HEK293 (cell line): ENCODE results near the gene CALHM4.

Source experiments
- BCL11A ChIP-seq: fragments of 450-650 bp; formaldehyde crosslinking; IDR thresholded peaks from 2 replicates; pipeline ENCODE4 v1.5.1; 2016; ENCODE audit warnings: low read depth, missing biosample characterization, missing genetic modification characterization
- FEZF1 ChIP-seq: fragments of 450-650 bp; formaldehyde crosslinking; IDR thresholded peaks from 2 replicates; pipeline ENCODE4 v1.5.1; 2016; ENCODE audit warnings: missing biosample characterization, missing genetic modification characterization
- IKZF3 ChIP-seq: fragments of 450-650 bp; IDR thresholded peaks from 2 replicates; pipeline ENCODE4 v1.5.0; 2018; ENCODE audit warnings: missing biosample characterization, mild to moderate bottlenecking, missing genetic modification characterization, moderate library complexity
- YY1 ChIP-seq: fragments of 450-650 bp; formaldehyde crosslinking; IDR thresholded peaks from 2 replicates; pipeline ENCODE4 v1.5.1; 2018; ENCODE audit warnings: missing biosample characterization, missing genetic modification characterization
- ZBTB1 ChIP-seq: fragments of 450-650 bp; formaldehyde crosslinking; IDR thresholded peaks from 2 replicates; pipeline ENCODE4 v1.5.1; 2016; ENCODE audit warnings: missing biosample characterization, missing genetic modification characterization
- ZBTB7A ChIP-seq: fragments of 450-650 bp; formaldehyde crosslinking; IDR thresholded peaks from 2 replicates; pipeline ENCODE4 v1.5.1; 2016; ENCODE audit warnings: low read depth, missing biosample characterization, missing genetic modification characterization
- ZIC2 ChIP-seq: fragments of 450-650 bp; formaldehyde crosslinking; IDR thresholded peaks from 2 replicates; pipeline ENCODE4 v1.5.1; 2016; ENCODE audit warnings: missing biosample characterization, missing genetic modification characterization
- ZNF10 ChIP-seq: fragments of 450-650 bp; formaldehyde crosslinking; IDR thresholded peaks from 2 replicates; pipeline ENCODE4 v1.5.1; 2017; ENCODE audit warnings: missing biosample characterization, missing genetic modification characterization
- ZNF133 ChIP-seq: fragments of 450-650 bp; formaldehyde crosslinking; IDR thresholded peaks from 2 replicates; pipeline ENCODE4 v1.5.1; 2016; ENCODE audit warnings: missing biosample characterization, missing genetic modification characterization
- ZNF157 ChIP-seq: fragments of 450-650 bp; formaldehyde crosslinking; IDR thresholded peaks from 2 replicates; pipeline ENCODE4 v1.5.1; 2016; ENCODE audit warnings: missing biosample characterization, missing genetic modification characterization
- ZNF19 ChIP-seq: fragments of 450-650 bp; formaldehyde crosslinking; IDR thresholded peaks from 2 replicates; pipeline ENCODE4; 2016; ENCODE audit warnings: missing biosample characterization, missing genetic modification characterization, low read depth
- ZNF202 ChIP-seq: fragments of 450-650 bp; formaldehyde crosslinking; IDR thresholded peaks from 2 replicates; pipeline ENCODE4 v1.5.1; 2016; ENCODE audit warnings: missing biosample characterization, missing genetic modification characterization, borderline replicate concordance
- ZNF24 ChIP-seq: fragments of 450-650 bp; formaldehyde crosslinking; IDR thresholded peaks from 2 replicates; pipeline ENCODE4 v1.5.1; 2016; ENCODE audit warnings: missing biosample characterization, missing genetic modification characterization
- ZNF302 ChIP-seq: fragments of 450-650 bp; formaldehyde crosslinking; IDR thresholded peaks from 2 replicates; pipeline ENCODE4 v1.5.1; 2016; ENCODE audit warnings: missing biosample characterization, missing genetic modification characterization, low read depth
- ZNF311 ChIP-seq: fragments of 450-650 bp; formaldehyde crosslinking; IDR thresholded peaks from 2 replicates; pipeline ENCODE4 v1.5.1; 2017; ENCODE audit warnings: missing biosample characterization, missing genetic modification characterization, borderline replicate concordance
- ZNF423 ChIP-seq: fragments of 450-650 bp; formaldehyde crosslinking; IDR thresholded peaks from 2 replicates; pipeline ENCODE4 v1.5.1; 2016; ENCODE audit warnings: missing biosample characterization, missing genetic modification characterization
- ZNF501 ChIP-seq: fragments of 450-650 bp; formaldehyde crosslinking; IDR thresholded peaks from 2 replicates; pipeline ENCODE4 v1.5.1; 2016; ENCODE audit warnings: missing biosample characterization, missing genetic modification characterization
- ZNF521 ChIP-seq: fragments of 450-650 bp; formaldehyde crosslinking; IDR thresholded peaks from 2 replicates; pipeline ENCODE4 v1.5.1; 2017; ENCODE audit warnings: missing biosample characterization, mild to moderate bottlenecking, missing genetic modification characterization
- ZNF529 ChIP-seq: fragments of 450-650 bp; formaldehyde crosslinking; IDR thresholded peaks from 2 replicates; pipeline ENCODE4 v1.5.1; 2017; ENCODE audit warnings: missing genetic modification characterization, missing biosample characterization; ENCODE audit not compliant: insufficient replicate concordance
- ZNF530 ChIP-seq: fragments of 450-650 bp; formaldehyde crosslinking; IDR thresholded peaks from 2 replicates; pipeline ENCODE4 v1.5.1; 2016; ENCODE audit warnings: low read depth, missing biosample characterization, missing genetic modification characterization
- ZNF544 ChIP-seq: fragments of 450-650 bp; formaldehyde crosslinking; IDR thresholded peaks from 2 replicates; pipeline ENCODE4 v1.5.0; 2017; ENCODE audit warnings: missing biosample characterization, missing genetic modification characterization
- ZNF555 ChIP-seq: fragments of 450-650 bp; formaldehyde crosslinking; conservative IDR thresholded peaks from 2 replicates; pipeline ENCODE4 v1.5.1; 2017; ENCODE audit warnings: missing biosample characterization, mild to moderate bottlenecking, missing genetic modification characterization, inconsistent platforms
- ZNF561 ChIP-seq: fragments of 450-650 bp; IDR thresholded peaks from 2 replicates; pipeline ENCODE4 v1.5.1; 2018; ENCODE audit warnings: missing biosample characterization, missing genetic modification characterization, borderline replicate concordance
- ZNF629 ChIP-seq: fragments of 450-650 bp; formaldehyde crosslinking; IDR thresholded peaks from 2 replicates; pipeline ENCODE4 v1.5.1; 2017; ENCODE audit warnings: missing biosample characterization, missing genetic modification characterization
- ZNF654 ChIP-seq: fragments of 450-650 bp; formaldehyde crosslinking; IDR thresholded peaks from 2 replicates; pipeline ENCODE4 v1.5.1; 2016; ENCODE audit warnings: low read depth, missing biosample characterization, missing genetic modification characterization
- TF ChIP-seq, protein P1 (sequence below): fragments of 450-650 bp; formaldehyde crosslinking; IDR thresholded peaks from 2 replicates; pipeline ENCODE4 v1.5.1; 2016; ENCODE audit warnings: missing biosample characterization, missing genetic modification characterization
- TF ChIP-seq, protein P2 (sequence below): fragments of 450-650 bp; formaldehyde crosslinking; IDR thresholded peaks from 2 replicates; pipeline ENCODE4 v1.5.1; 2016; ENCODE audit warnings: missing biosample characterization, missing genetic modification characterization, borderline replicate concordance
- TF ChIP-seq, protein P3 (sequence below): fragments of 450-650 bp; formaldehyde crosslinking; IDR thresholded peaks from 2 replicates; pipeline ENCODE4 v1.5.0; 2017; ENCODE audit warnings: missing biosample characterization, missing genetic modification characterization, borderline replicate concordance
- TF ChIP-seq, protein P4 (sequence below): fragments of 450-650 bp; formaldehyde crosslinking; IDR thresholded peaks from 2 replicates; pipeline ENCODE4 v1.5.1; 2016; ENCODE audit warnings: missing biosample characterization, missing genetic modification characterization
- TF ChIP-seq, protein P5 (sequence below): fragments of 450-650 bp; formaldehyde crosslinking; IDR thresholded peaks from 2 replicates; pipeline ENCODE4 v1.5.1; 2016; ENCODE audit warnings: missing biosample characterization, missing genetic modification characterization

The CALHM4 gene

DNA sequence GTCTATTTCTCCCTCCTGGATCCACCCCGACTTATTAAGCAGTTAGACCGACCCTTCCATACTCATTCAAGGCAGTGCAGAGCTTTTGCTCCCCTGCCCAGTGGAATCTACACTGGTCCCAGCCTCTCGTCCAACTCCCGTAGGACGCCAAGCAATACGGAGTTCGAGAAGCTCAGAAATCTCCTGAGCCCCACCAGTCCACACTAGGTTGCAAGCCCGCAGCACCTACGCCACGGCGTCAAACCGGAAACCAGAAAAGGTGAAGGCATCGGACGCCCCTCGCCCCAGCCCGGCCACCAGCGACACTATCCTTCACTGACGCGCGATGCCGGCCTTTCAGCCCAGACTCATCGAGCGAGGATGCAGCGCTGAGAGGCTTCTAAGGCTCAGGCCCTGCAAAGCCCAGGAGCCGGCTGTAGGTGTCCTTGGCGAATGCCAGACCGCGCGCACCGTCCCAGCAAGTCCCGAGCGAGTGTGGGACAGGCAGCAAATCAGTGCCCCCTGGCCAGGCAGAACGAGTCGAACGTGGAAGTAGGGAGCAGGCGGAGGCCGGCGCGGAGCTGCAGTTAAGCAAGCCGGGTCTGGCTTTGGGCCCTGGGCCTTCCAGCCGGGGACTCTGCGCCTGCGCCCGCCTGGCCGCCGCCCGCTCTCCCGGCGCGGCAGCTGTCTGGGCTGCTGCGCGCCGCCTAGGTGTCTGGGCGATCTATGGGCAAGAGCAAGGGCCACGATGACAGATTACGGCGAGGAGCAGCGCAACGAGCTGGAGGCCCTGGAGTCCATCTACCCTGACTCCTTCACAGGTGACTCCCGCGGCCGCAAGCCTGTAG is 17.5 kb downstream of the CALHM4 start, which contains the start of gene RWDD1 (continued):
- TF ChIP-seq ZNF24: no peak; the same call in 1 of the 2 replicates
- TF ChIP-seq, protein P1, sequence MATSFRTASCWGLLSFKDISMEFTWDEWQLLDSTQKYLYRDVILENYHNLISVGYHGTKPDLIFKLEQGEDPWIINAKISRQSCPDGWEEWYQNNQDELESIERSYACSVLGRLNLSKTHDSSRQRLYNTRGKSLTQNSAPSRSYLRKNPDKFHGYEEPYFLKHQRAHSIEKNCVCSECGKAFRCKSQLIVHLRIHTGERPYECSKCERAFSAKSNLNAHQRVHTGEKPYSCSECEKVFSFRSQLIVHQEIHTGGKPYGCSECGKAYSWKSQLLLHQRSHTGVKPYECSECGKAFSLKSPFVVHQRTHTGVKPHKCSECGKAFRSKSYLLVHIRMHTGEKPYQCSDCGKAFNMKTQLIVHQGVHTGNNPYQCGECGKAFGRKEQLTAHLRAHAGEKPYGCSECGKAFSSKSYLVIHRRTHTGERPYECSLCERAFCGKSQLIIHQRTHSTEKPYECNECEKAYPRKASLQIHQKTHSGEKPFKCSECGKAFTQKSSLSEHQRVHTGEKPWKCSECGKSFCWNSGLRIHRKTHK (tag by site-specific recombination): no peak
- no peak for TF ChIP-seq ZNF133
- TF ChIP-seq ZBTB7A: no peak
- peak; percentile 78; the same call in 1 of the 2 replicates for TF ChIP-seq ZNF561 (tag by site-specific recombination)
- no peak for TF ChIP-seq ZNF544
- TF ChIP-seq ZNF654 (tag by site-specific recombination): no peak
- TF ChIP-seq ZNF302: no peak
- peak; percentile 84; the same call in 1 of the 2 replicates for TF ChIP-seq YY1 (tag by site-specific recombination)
- TF ChIP-seq ZNF19 (tag by site-specific recombination): no peak
- TF ChIP-seq, protein P2, sequence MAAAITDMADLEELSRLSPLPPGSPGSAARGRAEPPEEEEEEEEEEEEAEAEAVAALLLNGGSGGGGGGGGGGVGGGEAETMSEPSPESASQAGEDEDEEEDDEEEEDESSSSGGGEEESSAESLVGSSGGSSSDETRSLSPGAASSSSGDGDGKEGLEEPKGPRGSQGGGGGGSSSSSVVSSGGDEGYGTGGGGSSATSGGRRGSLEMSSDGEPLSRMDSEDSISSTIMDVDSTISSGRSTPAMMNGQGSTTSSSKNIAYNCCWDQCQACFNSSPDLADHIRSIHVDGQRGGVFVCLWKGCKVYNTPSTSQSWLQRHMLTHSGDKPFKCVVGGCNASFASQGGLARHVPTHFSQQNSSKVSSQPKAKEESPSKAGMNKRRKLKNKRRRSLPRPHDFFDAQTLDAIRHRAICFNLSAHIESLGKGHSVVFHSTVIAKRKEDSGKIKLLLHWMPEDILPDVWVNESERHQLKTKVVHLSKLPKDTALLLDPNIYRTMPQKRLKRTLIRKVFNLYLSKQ (tag by site-specific recombination): no peak
- no peak for TF ChIP-seq ZIC2 (tag by site-specific recombination)
- TF ChIP-seq ZNF529 (tag by site-specific recombination): no peak
- TF ChIP-seq ZNF521: no peak
- TF ChIP-seq, protein P3, sequence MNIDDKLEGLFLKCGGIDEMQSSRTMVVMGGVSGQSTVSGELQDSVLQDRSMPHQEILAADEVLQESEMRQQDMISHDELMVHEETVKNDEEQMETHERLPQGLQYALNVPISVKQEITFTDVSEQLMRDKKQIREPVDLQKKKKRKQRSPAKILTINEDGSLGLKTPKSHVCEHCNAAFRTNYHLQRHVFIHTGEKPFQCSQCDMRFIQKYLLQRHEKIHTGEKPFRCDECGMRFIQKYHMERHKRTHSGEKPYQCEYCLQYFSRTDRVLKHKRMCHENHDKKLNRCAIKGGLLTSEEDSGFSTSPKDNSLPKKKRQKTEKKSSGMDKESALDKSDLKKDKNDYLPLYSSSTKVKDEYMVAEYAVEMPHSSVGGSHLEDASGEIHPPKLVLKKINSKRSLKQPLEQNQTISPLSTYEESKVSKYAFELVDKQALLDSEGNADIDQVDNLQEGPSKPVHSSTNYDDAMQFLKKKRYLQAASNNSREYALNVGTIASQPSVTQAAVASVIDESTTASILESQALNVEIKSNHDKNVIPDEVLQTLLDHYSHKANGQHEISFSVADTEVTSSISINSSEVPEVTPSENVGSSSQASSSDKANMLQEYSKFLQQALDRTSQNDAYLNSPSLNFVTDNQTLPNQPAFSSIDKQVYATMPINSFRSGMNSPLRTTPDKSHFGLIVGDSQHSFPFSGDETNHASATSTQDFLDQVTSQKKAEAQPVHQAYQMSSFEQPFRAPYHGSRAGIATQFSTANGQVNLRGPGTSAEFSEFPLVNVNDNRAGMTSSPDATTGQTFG (tag by site-specific recombination): no peak; the same call in 1 of the 2 replicates
- TF ChIP-seq FEZF1 (tag by site-specific recombination): no peak
- TF ChIP-seq IKZF3 (tag by site-specific recombination): no peak
- no peak for TF ChIP-seq ZNF423 (tag by site-specific recombination)
- no peak for TF ChIP-seq ZNF555 (tag by site-specific recombination)
- TF ChIP-seq ZNF10 (tag by site-specific recombination): peak; percentile 81
- no peak for TF ChIP-seq BCL11A
- TF ChIP-seq, protein P4, sequence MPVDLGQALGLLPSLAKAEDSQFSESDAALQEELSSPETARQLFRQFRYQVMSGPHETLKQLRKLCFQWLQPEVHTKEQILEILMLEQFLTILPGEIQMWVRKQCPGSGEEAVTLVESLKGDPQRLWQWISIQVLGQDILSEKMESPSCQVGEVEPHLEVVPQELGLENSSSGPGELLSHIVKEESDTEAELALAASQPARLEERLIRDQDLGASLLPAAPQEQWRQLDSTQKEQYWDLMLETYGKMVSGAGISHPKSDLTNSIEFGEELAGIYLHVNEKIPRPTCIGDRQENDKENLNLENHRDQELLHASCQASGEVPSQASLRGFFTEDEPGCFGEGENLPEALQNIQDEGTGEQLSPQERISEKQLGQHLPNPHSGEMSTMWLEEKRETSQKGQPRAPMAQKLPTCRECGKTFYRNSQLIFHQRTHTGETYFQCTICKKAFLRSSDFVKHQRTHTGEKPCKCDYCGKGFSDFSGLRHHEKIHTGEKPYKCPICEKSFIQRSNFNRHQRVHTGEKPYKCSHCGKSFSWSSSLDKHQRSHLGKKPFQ: no peak
- TF ChIP-seq ZNF311 (tag by site-specific recombination): no peak
- TF ChIP-seq ZNF157: no peak
- TF ChIP-seq ZNF202 (tag by site-specific recombination): no peak
- TF ChIP-seq, protein P5, sequence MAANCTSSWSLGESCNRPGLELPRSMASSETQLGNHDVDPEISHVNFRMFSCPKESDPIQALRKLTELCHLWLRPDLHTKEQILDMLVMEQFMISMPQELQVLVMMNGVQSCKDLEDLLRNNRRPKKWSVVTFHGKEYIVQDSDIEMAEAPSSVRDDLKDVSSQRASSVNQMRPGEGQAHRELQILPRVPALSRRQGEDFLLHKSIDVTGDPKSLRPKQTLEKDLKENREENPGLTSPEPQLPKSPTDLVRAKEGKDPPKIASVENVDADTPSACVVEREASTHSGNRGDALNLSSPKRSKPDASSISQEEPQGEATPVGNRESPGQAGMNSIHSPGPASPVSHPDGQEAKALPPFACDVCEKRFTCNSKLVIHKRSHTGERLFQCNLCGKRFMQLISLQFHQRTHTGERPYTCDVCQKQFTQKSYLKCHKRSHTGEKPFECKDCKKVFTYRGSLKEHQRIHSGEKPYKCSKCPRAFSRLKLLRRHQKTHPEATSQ: no peak
- no peak for TF ChIP-seq ZBTB1 (tag by site-specific recombination)
- TF ChIP-seq ZNF530 (tag by site-specific recombination): no peak
- peak; percentile 83 for TF ChIP-seq ZNF629 (tag by site-specific recombination)
- peak; percentile 98 for TF ChIP-seq ZNF501
